ENCODE results near the gene AREL1. TPM values are rescaled to one million over a fixed set of nuclear protein-coding genes. Genes with fewer than 3 reads are reported as not detected.

The AREL1 gene
- total and polyA plus RNA-seq, 7 donors = 4.8 to 20.2 (median 12.5) TPM

GRCh38 chr14:74647061-74647677 lies 65.7 kb downstream of the AREL1 start:
- no peak overlapping the region for H3K27ac ChIP-seq
- WGBS, 2 donors = 82 to 89% methylated on average over 11 of the region's 11 CpGs

GRCh38 chr14:74645756-74646470 lies 67.0 kb downstream of the AREL1 start:
- Histone ChIP-seq H3K36me3 (no peaks in the 10 kb centered on the region), H3K9me3 (no peaks in the 10 kb centered on the region), H3K4me1 (no peaks in the 10 kb centered on the region), H3K4me3 (no peak overlapping the region), H3K27me3 (peaks cover 0 to 59% (median 15%) of the 10 kb centered on the region in 3 donors), H3K27ac (no peak overlapping the region)
- WGBS, 2 donors = 79 to 81% methylated on average over 13 of the region's 13 CpGs
- DNase-seq = peak; percentile 65
- TF ChIP-seq POLR2AphosphoS5 (IDR thresholded peaks at IDR 0.05) = no peak
- TF ChIP-seq POLR2A (IDR thresholded peaks at IDR 0.05) = no peak
- TF ChIP-seq EP300 (IDR thresholded peaks at IDR 0.05) = no peak
- TF ChIP-seq, protein P1, sequence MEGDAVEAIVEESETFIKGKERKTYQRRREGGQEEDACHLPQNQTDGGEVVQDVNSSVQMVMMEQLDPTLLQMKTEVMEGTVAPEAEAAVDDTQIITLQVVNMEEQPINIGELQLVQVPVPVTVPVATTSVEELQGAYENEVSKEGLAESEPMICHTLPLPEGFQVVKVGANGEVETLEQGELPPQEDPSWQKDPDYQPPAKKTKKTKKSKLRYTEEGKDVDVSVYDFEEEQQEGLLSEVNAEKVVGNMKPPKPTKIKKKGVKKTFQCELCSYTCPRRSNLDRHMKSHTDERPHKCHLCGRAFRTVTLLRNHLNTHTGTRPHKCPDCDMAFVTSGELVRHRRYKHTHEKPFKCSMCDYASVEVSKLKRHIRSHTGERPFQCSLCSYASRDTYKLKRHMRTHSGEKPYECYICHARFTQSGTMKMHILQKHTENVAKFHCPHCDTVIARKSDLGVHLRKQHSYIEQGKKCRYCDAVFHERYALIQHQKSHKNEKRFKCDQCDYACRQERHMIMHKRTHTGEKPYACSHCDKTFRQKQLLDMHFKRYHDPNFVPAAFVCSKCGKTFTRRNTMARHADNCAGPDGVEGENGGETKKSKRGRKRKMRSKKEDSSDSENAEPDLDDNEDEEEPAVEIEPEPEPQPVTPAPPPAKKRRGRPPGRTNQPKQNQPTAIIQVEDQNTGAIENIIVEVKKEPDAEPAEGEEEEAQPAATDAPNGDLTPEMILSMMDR (IDR thresholded peaks at IDR 0.05) = no peak
- intact Hi-C loops (cut with DNase I) = no loop called here

More at GRCh38 chr14:74647061-74647677, 65.7 kb downstream of the AREL1 start:
- Histone ChIP-seq H3K4me3 (no peak overlapping the region), H3K27me3 (peaks cover 0 to 59% (median 15%) of the 10 kb centered on the region in 3 donors), H3K4me1 (peaks cover 0 to under 1% (median 0%) of the 10 kb centered on the region in 4 donors), H3K36me3 (no peaks in the 10 kb centered on the region), H3K9me3 (no peaks in the 10 kb centered on the region)
- peak; percentile 33 for DNase-seq
- TF ChIP-seq, protein P1 (IDR thresholded peaks at IDR 0.05) = no peak
- TF ChIP-seq POLR2A (IDR thresholded peaks at IDR 0.05) = no peak
- intact Hi-C loops (cut with DNase I) = no loop called here

DNA sequence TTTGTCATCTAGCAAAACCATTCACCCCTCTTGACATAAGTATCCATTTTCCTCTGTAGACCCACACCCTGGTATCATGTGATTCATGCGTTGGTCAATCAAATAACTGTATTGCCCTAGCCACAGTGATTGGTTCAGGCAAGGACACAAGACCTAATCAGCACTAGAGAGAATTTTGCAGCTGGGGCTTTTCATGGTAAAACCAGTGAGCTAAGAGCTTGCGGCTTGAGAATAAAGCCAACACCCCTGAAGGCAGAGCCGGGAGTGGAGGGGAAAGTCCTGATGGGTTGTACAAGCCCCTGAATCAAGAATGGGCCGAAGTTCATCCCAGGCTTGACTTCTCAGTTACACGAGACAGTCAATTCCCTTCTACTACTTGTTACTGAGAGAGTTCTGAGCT lies 67.6 kb downstream of the AREL1 start:
- no peaks in the 10 kb centered on the region for H3K36me3 ChIP-seq
- no peak overlapping the region for H3K27ac ChIP-seq
- 64 to 76% methylated on average over 5 of the region's 5 CpGs for WGBS, 2 donors
- intact Hi-C loops (cut with DNase I) = no loop called here
- no peaks in the 10 kb centered on the region for H3K4me1 ChIP-seq
- DNase-seq = peak; percentile 38
- no peaks in the 10 kb centered on the region for H3K9me3 ChIP-seq
- H3K4me3 ChIP-seq = no peak overlapping the region
- TF ChIP-seq, protein P1 (IDR thresholded peaks at IDR 0.05) = no peak
- peaks cover 0 to 63% (median 15%) of the 10 kb centered on the region in 3 donors for H3K27me3 ChIP-seq

- no peak for TF ChIP-seq EP300 (IDR thresholded peaks at IDR 0.05)
- TF ChIP-seq POLR2A (IDR thresholded peaks at IDR 0.05) = no peak
- no peak for DNase-seq
- intact Hi-C loops (cut with DNase I) = no loop called here
- Histone ChIP-seq H3K27ac (peak overlapping the region in 1 of 4 donors; percentile 15), H3K9me3 (no peaks in the 10 kb centered on the region), H3K4me3 (no peak overlapping the region), H3K27me3 (peaks cover 0 to 58% (median 14%) of the 10 kb centered on the region in 3 donors), H3K36me3 (no peaks in the 10 kb centered on the region), H3K4me1 (peaks cover 0 to 2% (median 0%) of the 10 kb centered on the region in 4 donors)
- 91 to 95% methylated on average over 12 of the region's 12 CpGs for WGBS, 2 donors
These were observed 71.1 kb downstream of the AREL1 start for GRCh38 chr14:74641601-74642391.

DNA sequence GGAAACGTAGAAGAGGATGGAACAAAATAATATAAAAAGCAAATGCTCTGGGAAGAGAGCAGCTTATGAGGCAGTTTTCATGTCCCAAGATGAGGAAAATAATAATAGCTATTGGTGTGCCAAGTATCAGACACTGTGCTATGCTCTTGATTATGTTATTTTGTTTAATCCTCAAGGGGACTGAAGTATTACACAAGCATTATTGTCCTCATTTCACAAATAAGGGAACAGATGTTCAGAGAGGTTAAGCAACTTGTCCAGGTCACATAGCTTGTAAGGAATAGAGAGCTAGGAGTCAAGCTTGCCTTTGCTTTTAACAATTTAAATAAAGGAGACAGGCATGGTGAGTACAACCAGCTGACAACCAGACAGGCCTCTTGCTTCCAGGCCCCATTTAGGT lies 73.9 kb downstream of the AREL1 start:
- no peak for DNase-seq
- Histone ChIP-seq H3K36me3 (no peaks in the 10 kb centered on the region), H3K4me3 (no peak overlapping the region), H3K27ac (peak overlapping the region in 2 of 4 donors; percentile 27 to 46), H3K4me1 (peaks cover 0 to 2% (median 0%) of the 10 kb centered on the region in 4 donors), H3K27me3 (peaks cover 0 to 32% (median 5%) of the 10 kb centered on the region in 3 donors), H3K9me3 (no peaks in the 10 kb centered on the region)
- 91 to 92% methylated on average over 1 of the region's 1 CpG for WGBS, 2 donors
- intact Hi-C loops (cut with DNase I) = no loop called here
- no peak for TF ChIP-seq EP300 (IDR thresholded peaks at IDR 0.05)
- peak; percentile 31 to 70 (median 58) for TF ChIP-seq POLR2AphosphoS5 (IDR thresholded peaks at IDR 0.05)

Measured in sigmoid colon (tissue), 7 donors.